Calu3 (cell line): ENCODE results near the gene ASRGL1. TPM values are rescaled to one million over a fixed set of nuclear protein-coding genes. Genes with fewer than 3 reads are reported as not detected.
"Not testable (repeated sequence)": the region's sequence is repeated elsewhere in the genome, so short reads cannot be mapped to it uniquely, and the experiment has no call there.

Experiments used
- BruUV-seq: library from RNA; stranded (reverse); fragments of 400-500 nt; replicated peaks from 2 replicates; lab custom pipeline; 2021; lab: Mats Ljungman, UMichigan
- CTCF ChIA-PET: fragments of 300-600 bp; sonication (Branson Sonifier 250); formaldehyde crosslinking; loops from one replicate; lab custom pipeline; 2022; ENCODE audit warnings: antibody characterized with exemption; lab: Charles Lee
- DNase-seq: peaks from one replicate; pipeline ENCODE4 v3.0.0; 2022
- H3K27ac Mint-ChIP-seq: one replicate; pipeline ENCODE4 v1.8.0; 2022; ENCODE audit warnings: mixed read lengths; ENCODE audit not compliant: unreplicated experiment
- H3K27me3 Mint-ChIP-seq: one replicate; pipeline ENCODE4 v1.8.0; 2022; ENCODE audit warnings: mixed read lengths; ENCODE audit not compliant: unreplicated experiment
- H3K36me3 Mint-ChIP-seq: one replicate; pipeline ENCODE4 v1.8.0; 2022; ENCODE audit warnings: mild to moderate bottlenecking, moderate library complexity, mixed read lengths; ENCODE audit not compliant: insufficient read depth, unreplicated experiment
- H3K4me1 Mint-ChIP-seq: one replicate; pipeline ENCODE4 v1.8.0; 2022; ENCODE audit warnings: mild to moderate bottlenecking, low read depth, mixed read lengths; ENCODE audit not compliant: unreplicated experiment
- H3K4me3 Mint-ChIP-seq: one replicate; pipeline ENCODE4 v1.8.0; 2022; ENCODE audit warnings: mild to moderate bottlenecking, low read depth, moderate library complexity, mixed read lengths; ENCODE audit not compliant: unreplicated experiment
- H3K9me3 Mint-ChIP-seq: one replicate; pipeline ENCODE4 v1.8.0; 2022; ENCODE audit warnings: low read depth, mixed read lengths; ENCODE audit not compliant: unreplicated experiment
- CTCF ChIP-seq: fragments of 200-600 bp; IDR thresholded peaks from one replicate; pipeline ENCODE4 v1.8.0; 2022; ENCODE audit warnings: antibody characterized with exemption; ENCODE audit not compliant: unreplicated experiment
- intact Hi-C: fragments of 100-400 bp; cut with micrococcal nuclease; formaldehyde crosslinking; loops from one replicate; pipeline ENCODE4 v1.10.0; 2022; ENCODE audit not compliant: unreplicated experiment
- total RNA-seq: library from RNA; stranded (reverse); gene quantifications from 2 replicates; pipeline ENCODE4 v1.2.3, GENCODE V29; 2022

Gene ASRGL1
- total RNA-seq, 1 experiment from 2014 or later = 30.3 TPM

DNA sequence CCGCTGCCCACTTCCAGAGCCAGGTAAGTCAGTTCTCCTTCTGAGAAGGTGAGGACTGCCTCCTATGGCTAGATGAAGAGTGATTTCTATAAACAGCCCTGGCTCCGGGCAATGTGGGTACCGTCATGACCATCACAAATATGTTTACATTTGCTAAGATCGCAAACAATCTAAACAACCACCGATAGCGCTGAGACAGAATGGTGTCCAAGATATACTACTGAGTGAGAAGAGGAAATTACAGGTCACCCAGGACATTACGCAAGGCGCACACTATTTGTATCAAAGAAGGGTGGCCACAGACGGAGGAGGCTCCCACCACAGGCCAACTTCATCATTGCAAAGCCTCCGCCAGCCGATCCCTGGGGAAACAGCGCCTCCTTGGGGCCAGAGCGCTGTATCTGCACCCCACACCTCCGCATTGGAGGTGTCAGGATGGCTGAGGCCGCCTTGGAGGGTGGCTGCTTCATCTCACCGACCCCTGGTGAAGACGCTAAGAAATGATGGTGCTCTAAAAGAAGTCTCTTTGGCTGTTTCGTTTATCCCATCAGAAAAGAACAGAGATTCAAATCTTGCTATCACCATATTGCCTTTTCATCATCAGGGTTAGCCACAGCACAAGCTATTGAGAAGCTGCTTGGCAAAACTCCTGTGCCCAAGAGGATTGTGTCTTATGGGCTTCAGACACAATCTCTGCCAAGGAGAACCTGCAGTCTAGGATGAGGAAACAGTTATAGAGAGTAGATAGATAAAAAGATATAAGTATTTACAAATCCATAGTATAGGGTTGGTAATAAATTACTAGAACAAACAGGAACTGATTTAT, 12.3 kb upstream of the ASRGL1 start:
- TF ChIP-seq CTCF = peak; percentile 20
- intact Hi-C loops = no loop called here
- BruUV-seq = no TSS peak
- Mint-ChIP-seq H3K4me3 (no peak overlapping the region), H3K27me3 (no peaks in the 10 kb centered on the region), H3K9me3 (no peaks in the 10 kb centered on the region), H3K36me3 (no peaks in the 10 kb centered on the region), H3K4me1 (peaks cover 22% of the 10 kb centered on the region), H3K27ac (no peak overlapping the region)
- DNase-seq = no peak
- CTCF ChIA-PET = no interaction called here

DNA sequence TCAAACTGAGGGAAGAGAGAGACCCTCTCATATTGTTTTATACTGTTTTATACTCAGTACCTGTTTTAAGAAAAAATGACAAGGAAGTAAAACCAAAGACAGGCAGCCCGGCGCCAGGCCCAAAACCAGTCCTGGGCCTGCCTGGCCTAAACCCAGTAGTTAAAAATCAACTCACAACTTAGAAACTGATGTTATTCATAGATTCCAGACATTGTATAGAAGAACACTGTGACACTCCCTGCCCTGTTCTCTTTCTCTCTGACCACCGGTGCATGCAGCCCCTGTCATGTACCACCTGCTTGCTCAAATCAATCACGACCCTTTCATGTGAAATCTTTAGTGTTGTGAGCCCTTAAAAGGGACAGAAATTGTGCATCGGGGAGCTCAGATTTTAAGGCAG, 11.5 kb upstream of the ASRGL1 start:
- H3K36me3 Mint-ChIP-seq, H3K9me3 Mint-ChIP-seq, BruUV-seq, H3K27ac Mint-ChIP-seq, intact Hi-C loops, DNase-seq, H3K27me3 Mint-ChIP-seq, CTCF ChIA-PET: not testable (repeated sequence)
- peak overlapping the region; percentile 30 for H3K4me3 Mint-ChIP-seq
- H3K4me1 Mint-ChIP-seq = peaks cover 22% of the 10 kb centered on the region

DNA sequence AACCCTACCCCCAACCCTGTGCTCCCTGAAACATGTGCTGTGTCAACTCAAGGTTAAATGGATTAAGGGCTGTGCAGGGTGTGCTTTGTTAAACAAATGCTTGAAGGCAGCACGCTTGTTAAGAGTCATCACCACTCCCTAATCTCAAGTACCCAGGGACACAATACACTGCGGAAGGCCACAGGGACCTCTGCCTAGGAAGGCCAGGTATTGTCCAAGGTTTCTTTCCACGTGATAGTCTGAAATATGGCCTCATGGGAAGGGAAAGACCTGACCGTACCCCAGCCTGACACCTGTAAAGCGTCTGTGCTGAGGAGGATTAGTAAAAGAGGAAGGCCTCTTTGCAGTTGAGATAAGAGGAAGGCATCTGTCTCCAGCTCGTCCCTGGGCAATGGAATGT, 10.5 kb upstream of the ASRGL1 start:
- H3K36me3 Mint-ChIP-seq, BruUV-seq, H3K4me3 Mint-ChIP-seq, intact Hi-C loops, CTCF ChIA-PET, DNase-seq, H3K27ac Mint-ChIP-seq, H3K9me3 Mint-ChIP-seq: not testable (repeated sequence)
- Mint-ChIP-seq H3K27me3 (peaks cover 14% of the 10 kb centered on the region), H3K4me1 (peaks cover 22% of the 10 kb centered on the region)

DNA sequence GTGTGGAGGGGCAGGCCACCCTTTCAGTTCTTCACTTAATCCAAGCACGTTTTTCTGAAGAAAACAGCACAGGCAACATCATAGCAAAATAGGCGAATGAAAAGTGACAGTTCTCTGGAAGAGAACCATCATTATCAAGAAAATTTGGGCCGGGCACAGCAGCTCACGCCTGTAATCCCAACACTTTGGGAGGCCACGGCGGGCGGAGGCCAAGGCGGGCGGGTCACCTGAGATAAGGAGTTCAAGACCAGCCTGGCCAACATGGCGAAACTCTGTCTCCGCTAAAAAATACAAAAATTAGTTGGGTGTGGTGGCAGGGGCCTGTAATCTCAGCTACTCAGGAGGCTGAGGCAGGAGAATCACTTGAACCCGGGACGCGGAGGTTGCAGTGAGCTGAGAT, 9.7 kb upstream of the ASRGL1 start:
- H3K36me3 Mint-ChIP-seq, H3K4me3 Mint-ChIP-seq, CTCF ChIA-PET, H3K27ac Mint-ChIP-seq, H3K9me3 Mint-ChIP-seq, BruUV-seq, intact Hi-C loops, DNase-seq: not testable (repeated sequence)
- Mint-ChIP-seq H3K27me3 (peaks cover 16% of the 10 kb centered on the region), H3K4me1 (peaks cover 22% of the 10 kb centered on the region)

- intact Hi-C loops, CTCF ChIA-PET: not testable (repeated sequence)
- H3K27me3 Mint-ChIP-seq = peaks cover 38% of the 10 kb centered on the region
Measured at GRCh38 chr11:62331264-62331663, 6.0 kb upstream of the ASRGL1 start.

GRCh38 chr11:62333768-62334167, 3.5 kb upstream of the ASRGL1 start:
- Mint-ChIP-seq H3K36me3 (peaks cover 21% of the 10 kb centered on the region), H3K4me3 (no peak overlapping the region), H3K27ac (no peak overlapping the region), H3K4me1 (peaks cover 10% of the 10 kb centered on the region), H3K27me3 (peaks cover 41% of the 10 kb centered on the region), H3K9me3 (no peaks in the 10 kb centered on the region)
- TF ChIP-seq CTCF = no peak
- no TSS peak for BruUV-seq
- intact Hi-C loops = no loop called here
- CTCF ChIA-PET = no interaction called here
- no peak for DNase-seq

More at GRCh38 chr11:62331264-62331663, 6.0 kb upstream of the ASRGL1 start:
- H3K4me3 Mint-ChIP-seq, H3K27ac Mint-ChIP-seq, BruUV-seq, DNase-seq, H3K9me3 Mint-ChIP-seq, H3K36me3 Mint-ChIP-seq: not testable (repeated sequence)
- H3K4me1 Mint-ChIP-seq = peaks cover 13% of the 10 kb centered on the region

- TSS peak; percentile 75 for BruUV-seq
Measured at GRCh38 chr11:62336949-62337302, 322 bp upstream of the ASRGL1 start.

More at GRCh38 chr11:62336949-62337302, 322 bp upstream of the ASRGL1 start:
- peak overlapping the region; percentile 80 for H3K4me3 Mint-ChIP-seq
- peaks cover 26% of the 10 kb centered on the region for H3K4me1 Mint-ChIP-seq
- H3K9me3 Mint-ChIP-seq, intact Hi-C loops, DNase-seq: not testable (repeated sequence)
- CTCF ChIA-PET = interaction anchor here (0.5 to 0.6 kb wide), 2 partner anchors 8 to 64 kb away, joined by 4 to 5 read pairs; no protein-coding TSS in a partner anchor
- peaks cover 25% of the 10 kb centered on the region for H3K27me3 Mint-ChIP-seq
- peaks cover 21% of the 10 kb centered on the region for H3K36me3 Mint-ChIP-seq
- H3K27ac Mint-ChIP-seq = peak overlapping the region; percentile 57
